SK-N-SH treated with all-trans-retinoic acid at 6 μM for 48 hours (cell line): ENCODE data around the gene PDIK1L.

Source experiments
- ATAC-seq: fragments of 200-7000 bp; cut with Tn5 transposase; 3 replicates; pipeline ENCODE4 v1.9.1; 2020; ENCODE audit warnings: mild to moderate bottlenecking, moderate library complexity
- BACH2 ChIP-seq: fragments of 250-450 bp; sonication (Bioruptor Pico); IDR thresholded peaks from 2 replicates; pipeline ENCODE4 v1.9.0; 2021; ENCODE audit warnings: mild to moderate bottlenecking, borderline replicate concordance
- CSDC2 ChIP-seq: fragments of 250-450 bp; sonication (Bioruptor Pico); IDR thresholded peaks from 2 replicates; pipeline ENCODE4 v1.5.0; 2020; ENCODE audit warnings: mild to moderate bottlenecking, moderate library complexity
- ESRRG ChIP-seq: fragments of 250-450 bp; sonication (Bioruptor Pico); IDR thresholded peaks from 2 replicates; pipeline ENCODE4 v1.6.1; 2021; ENCODE audit warnings: mild to moderate bottlenecking
- GLIS3 ChIP-seq: fragments of 250-450 bp; sonication (Bioruptor Pico); IDR thresholded peaks from 2 replicates; pipeline ENCODE4 v1.5.0; 2020; ENCODE audit warnings: mild to moderate bottlenecking, moderate library complexity
- ISL1 ChIP-seq: fragments of 250-450 bp; sonication (Bioruptor Pico); IDR thresholded peaks from 2 replicates; pipeline ENCODE4 v2.1.2; 2022; ENCODE audit warnings: mild to moderate bottlenecking, moderate library complexity
- OSR1 ChIP-seq: fragments of 250-450 bp; sonication (Bioruptor Pico); IDR thresholded peaks from 2 replicates; pipeline ENCODE4 v1.8.0; 2022; ENCODE audit warnings: moderate library complexity, mild to moderate bottlenecking, inconsistent platforms
- PPARA ChIP-seq: fragments of 250-450 bp; sonication (Bioruptor Pico); IDR thresholded peaks from 2 replicates; pipeline ENCODE4 v1.5.0; 2020; ENCODE audit warnings: mild to moderate bottlenecking, borderline replicate concordance
- RARB ChIP-seq: fragments of 250-450 bp; sonication (Bioruptor Pico); IDR thresholded peaks from 2 replicates; pipeline ENCODE4 v1.8.0; 2021; ENCODE audit warnings: mild to moderate bottlenecking, moderate library complexity
- SNAI2 ChIP-seq: fragments of 250-450 bp; sonication (Bioruptor Pico); IDR thresholded peaks from 2 replicates; pipeline ENCODE4 v1.5.0; 2020; ENCODE audit warnings: mild to moderate bottlenecking, moderate library complexity
- TCF4 ChIP-seq: fragments of 250-450 bp; sonication (Bioruptor Pico); IDR thresholded peaks from 2 replicates; pipeline ENCODE4 v1.8.0; 2021; ENCODE audit warnings: mild to moderate bottlenecking, moderate library complexity, borderline replicate concordance
- TOX ChIP-seq: fragments of 250-450 bp; sonication (Bioruptor Pico); IDR thresholded peaks from 2 replicates; pipeline ENCODE4 v1.8.0; 2021; ENCODE audit warnings: mild to moderate bottlenecking, moderate library complexity, borderline replicate concordance
- ZC3H10 ChIP-seq: fragments of 250-450 bp; sonication (Bioruptor Pico); IDR thresholded peaks from 2 replicates; pipeline ENCODE4 v1.5.1; 2021; ENCODE audit warnings: mild to moderate bottlenecking, moderate library complexity
- ZFP3 ChIP-seq: fragments of 250-450 bp; sonication (Bioruptor Pico); IDR thresholded peaks from 2 replicates; pipeline ENCODE4 v1.5.0; 2020; ENCODE audit warnings: mild to moderate bottlenecking, moderate library complexity
- ZFP30 ChIP-seq: fragments of 450-650 bp; formaldehyde crosslinking; IDR thresholded peaks from 2 replicates; pipeline ENCODE4 v1.5.0; 2022; ENCODE audit warnings: mild to moderate bottlenecking, moderate library complexity
- ZNF565 ChIP-seq: fragments of 450-650 bp; formaldehyde crosslinking; conservative IDR thresholded peaks from 2 replicates; pipeline ENCODE4 v1.5.0; 2020; ENCODE audit warnings: low read depth, mild to moderate bottlenecking, moderate library complexity
- ZNF70 ChIP-seq: fragments of 450-650 bp; formaldehyde crosslinking; IDR thresholded peaks from 2 replicates; pipeline ENCODE4 v1.5.0; 2020; ENCODE audit warnings: mild to moderate bottlenecking, moderate library complexity
- ZNF8 ChIP-seq: fragments of 450-650 bp; formaldehyde crosslinking; IDR thresholded peaks from 2 replicates; pipeline ENCODE4 v1.5.0; 2020; ENCODE audit warnings: mild to moderate bottlenecking, moderate library complexity
- TF ChIP-seq, protein P1 (sequence below): fragments of 250-450 bp; sonication (Bioruptor Pico); IDR thresholded peaks from 2 replicates; pipeline ENCODE4 v1.5.1; 2021; ENCODE audit warnings: mild to moderate bottlenecking, moderate library complexity
- TF ChIP-seq, protein P2 (sequence below): fragments of 250-450 bp; sonication (Bioruptor Pico); IDR thresholded peaks from 2 replicates; pipeline ENCODE4 v1.8.0; 2021; ENCODE audit warnings: low read depth, mild to moderate bottlenecking, moderate library complexity, borderline replicate concordance
- TF ChIP-seq, protein P3 (sequence below): fragments of 250-450 bp; sonication (Bioruptor Pico); IDR thresholded peaks from 2 replicates; pipeline ENCODE4 v1.8.0; 2020; ENCODE audit warnings: mild to moderate bottlenecking, moderate library complexity, borderline replicate concordance

PDIK1L gene

DNA sequence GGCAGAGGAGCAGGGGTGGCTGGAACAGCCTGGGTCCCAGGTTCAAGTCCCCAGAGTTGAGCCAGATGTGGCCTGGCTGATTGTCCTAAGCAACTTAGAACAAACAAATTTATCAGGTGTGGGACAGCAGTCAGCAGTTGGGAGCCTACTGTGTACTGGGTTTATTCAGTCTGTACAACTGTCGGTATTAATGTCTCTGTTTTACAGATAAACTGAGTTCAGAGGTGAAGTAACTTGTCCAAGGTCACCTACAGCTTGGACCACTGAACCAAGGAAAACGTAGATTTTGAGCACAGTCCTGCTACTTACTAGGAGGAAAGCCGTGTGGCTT is 29.6 kb upstream of the PDIK1L start:
- ATAC-seq: no peak
- TF ChIP-seq ISL1: no peak
- TF ChIP-seq, protein P1, sequence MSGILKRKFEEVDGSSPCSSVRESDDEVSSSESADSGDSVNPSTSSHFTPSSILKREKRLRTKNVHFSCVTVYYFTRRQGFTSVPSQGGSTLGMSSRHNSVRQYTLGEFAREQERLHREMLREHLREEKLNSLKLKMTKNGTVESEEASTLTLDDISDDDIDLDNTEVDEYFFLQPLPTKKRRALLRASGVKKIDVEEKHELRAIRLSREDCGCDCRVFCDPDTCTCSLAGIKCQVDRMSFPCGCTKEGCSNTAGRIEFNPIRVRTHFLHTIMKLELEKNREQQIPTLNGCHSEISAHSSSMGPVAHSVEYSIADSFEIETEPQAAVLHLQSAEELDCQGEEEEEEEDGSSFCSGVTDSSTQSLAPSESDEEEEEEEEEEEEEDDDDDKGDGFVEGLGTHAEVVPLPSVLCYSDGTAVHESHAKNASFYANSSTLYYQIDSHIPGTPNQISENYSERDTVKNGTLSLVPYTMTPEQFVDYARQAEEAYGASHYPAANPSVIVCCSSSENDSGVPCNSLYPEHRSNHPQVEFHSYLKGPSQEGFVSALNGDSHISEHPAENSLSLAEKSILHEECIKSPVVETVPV: no peak
- TF ChIP-seq, protein P2, sequence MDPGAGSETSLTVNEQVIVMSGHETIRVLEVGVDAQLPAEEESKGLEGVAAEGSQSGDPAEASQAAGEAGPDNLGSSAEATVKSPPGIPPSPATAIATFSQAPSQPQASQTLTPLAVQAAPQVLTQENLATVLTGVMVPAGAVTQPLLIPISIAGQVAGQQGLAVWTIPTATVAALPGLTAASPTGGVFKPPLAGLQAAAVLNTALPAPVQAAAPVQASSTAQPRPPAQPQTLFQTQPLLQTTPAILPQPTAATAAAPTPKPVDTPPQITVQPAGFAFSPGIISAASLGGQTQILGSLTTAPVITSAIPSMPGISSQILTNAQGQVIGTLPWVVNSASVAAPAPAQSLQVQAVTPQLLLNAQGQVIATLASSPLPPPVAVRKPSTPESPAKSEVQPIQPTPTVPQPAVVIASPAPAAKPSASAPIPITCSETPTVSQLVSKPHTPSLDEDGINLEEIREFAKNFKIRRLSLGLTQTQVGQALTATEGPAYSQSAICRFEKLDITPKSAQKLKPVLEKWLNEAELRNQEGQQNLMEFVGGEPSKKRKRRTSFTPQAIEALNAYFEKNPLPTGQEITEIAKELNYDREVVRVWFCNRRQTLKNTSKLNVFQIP (CRISPR knock-in tag): no peak
- no peak for TF ChIP-seq TCF4 (CRISPR knock-in tag)
- TF ChIP-seq ZNF8 (CRISPR knock-in tag): no peak
- no peak for TF ChIP-seq ZC3H10
- no peak for TF ChIP-seq GLIS3 (CRISPR knock-in tag)
- TF ChIP-seq ZNF70 (CRISPR knock-in tag): no peak
- TF ChIP-seq ZFP3: no peak
- no peak for TF ChIP-seq PPARA (CRISPR knock-in tag)
- TF ChIP-seq TOX (CRISPR knock-in tag): no peak
- TF ChIP-seq, all 23 proteins: peak for 0

DNA sequence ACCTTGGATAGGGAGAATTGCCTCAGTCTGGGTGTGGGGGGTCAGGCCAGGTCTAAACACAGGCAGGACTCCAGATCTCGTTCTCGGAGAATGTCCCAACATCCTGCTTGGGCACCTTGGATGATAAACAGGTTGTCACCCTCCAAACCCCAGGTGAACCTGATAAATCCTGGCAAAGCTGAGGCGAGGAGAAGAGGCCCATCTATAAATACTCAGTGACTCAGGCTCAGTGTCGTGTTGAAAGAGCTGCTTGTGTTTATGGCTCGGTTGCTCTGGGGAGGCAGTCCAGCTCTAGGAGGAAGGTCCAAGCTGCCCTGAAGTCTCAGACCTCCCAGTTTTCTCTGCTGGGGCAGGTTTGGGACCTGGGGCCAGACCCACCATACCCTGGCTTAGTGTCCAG is 28.4 kb upstream of the PDIK1L start:
- TF ChIP-seq BACH2 (CRISPR knock-in tag): no peak
- no peak for TF ChIP-seq RARB (CRISPR knock-in tag)
- TF ChIP-seq OSR1 (CRISPR knock-in tag): no peak
- TF ChIP-seq, protein P3, sequence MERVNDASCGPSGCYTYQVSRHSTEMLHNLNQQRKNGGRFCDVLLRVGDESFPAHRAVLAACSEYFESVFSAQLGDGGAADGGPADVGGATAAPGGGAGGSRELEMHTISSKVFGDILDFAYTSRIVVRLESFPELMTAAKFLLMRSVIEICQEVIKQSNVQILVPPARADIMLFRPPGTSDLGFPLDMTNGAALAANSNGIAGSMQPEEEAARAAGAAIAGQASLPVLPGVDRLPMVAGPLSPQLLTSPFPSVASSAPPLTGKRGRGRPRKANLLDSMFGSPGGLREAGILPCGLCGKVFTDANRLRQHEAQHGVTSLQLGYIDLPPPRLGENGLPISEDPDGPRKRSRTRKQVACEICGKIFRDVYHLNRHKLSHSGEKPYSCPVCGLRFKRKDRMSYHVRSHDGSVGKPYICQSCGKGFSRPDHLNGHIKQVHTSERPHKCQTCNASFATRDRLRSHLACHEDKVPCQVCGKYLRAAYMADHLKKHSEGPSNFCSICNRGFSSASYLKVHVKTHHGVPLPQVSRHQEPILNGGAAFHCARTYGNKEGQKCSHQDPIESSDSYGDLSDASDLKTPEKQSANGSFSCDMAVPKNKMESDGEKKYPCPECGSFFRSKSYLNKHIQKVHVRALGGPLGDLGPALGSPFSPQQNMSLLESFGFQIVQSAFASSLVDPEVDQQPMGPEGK: no peak
- no peak for TF ChIP-seq ISL1
- TF ChIP-seq ZNF565 (CRISPR knock-in tag): no peak
- TF ChIP-seq ZFP3: no peak
- TF ChIP-seq, protein P1: no peak
- TF ChIP-seq ZNF70 (CRISPR knock-in tag): no peak
- TF ChIP-seq SNAI2 (CRISPR knock-in tag): no peak
- no peak for TF ChIP-seq TOX (CRISPR knock-in tag)
- no peak for TF ChIP-seq CSDC2 (CRISPR knock-in tag)
- TF ChIP-seq, all 23 proteins: peak for 0

DNA sequence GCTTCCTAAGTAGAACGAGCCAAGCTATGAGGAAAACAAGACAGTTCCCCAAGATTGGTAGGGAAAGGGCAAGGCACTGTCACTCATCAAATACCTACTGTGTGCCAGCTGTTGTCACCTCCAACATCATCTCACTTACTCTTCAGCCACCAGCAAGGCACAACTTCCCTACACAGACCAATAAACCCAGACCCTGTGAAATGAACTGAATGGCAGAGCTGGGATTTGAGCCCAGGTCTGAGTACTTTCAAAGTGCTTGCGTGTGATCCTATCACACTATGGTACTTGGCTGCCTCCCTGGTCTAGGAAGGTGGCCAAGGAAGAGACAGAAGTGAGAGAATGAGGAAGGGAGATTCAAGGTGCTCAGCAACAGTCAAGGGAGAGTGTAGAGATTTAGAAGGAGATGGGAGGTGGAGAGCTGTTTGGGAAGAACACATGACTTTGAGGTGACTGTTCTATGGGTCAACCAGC is 27.5 kb upstream of the PDIK1L start:
- ATAC-seq: no peak
- TF ChIP-seq TOX (CRISPR knock-in tag): no peak
- TF ChIP-seq ESRRG (CRISPR knock-in tag): no peak
- no peak for TF ChIP-seq BACH2 (CRISPR knock-in tag)
- no peak for TF ChIP-seq ZFP30 (CRISPR knock-in tag)
- no peak for TF ChIP-seq OSR1 (CRISPR knock-in tag)
- TF ChIP-seq PPARA (CRISPR knock-in tag): no peak
- no peak for TF ChIP-seq ZFP3
- no peak for TF ChIP-seq TCF4 (CRISPR knock-in tag)
- TF ChIP-seq, protein P3: no peak
- TF ChIP-seq GLIS3 (CRISPR knock-in tag): no peak

More for the DNA sequence above, 28.4 kb upstream of the PDIK1L start:
- ATAC-seq: no peak; the same call in 2 of the 3 replicates

DNA sequence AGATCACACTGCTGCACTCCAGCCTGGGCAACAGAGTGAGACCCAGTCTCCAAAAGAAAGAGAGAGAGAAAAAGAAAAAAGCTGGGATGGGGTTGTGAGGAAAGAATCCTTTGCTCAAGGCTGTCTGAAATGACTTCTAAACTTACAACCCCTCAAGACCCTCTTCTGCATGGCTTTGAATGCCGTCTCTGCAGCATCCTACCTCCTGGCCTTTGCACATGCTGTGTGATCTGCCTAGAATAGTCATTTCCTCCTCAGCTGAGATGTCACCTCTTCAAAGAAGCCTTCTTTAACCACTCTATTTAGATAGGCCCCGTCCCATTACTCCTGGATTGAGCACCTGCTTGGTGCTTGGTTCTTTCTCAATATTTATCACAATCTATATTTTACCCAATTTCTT is 26.8 kb upstream of the PDIK1L start:
- no peak for ATAC-seq
- TF ChIP-seq, protein P2 (CRISPR knock-in tag): no peak
